GM23338 (cell line): ENCODE measurements around the gene PMP22. TPM values are rescaled to one million over a fixed set of nuclear protein-coding genes. Genes with fewer than 3 reads are reported as not detected.

ENCODE experiments used
- ATAC-seq: fragments of 200-7000 bp; cut with Tn5 transposase; 3 replicates; pipeline ENCODE4 v1.9.1; 2020
- DNase-seq: peaks from one replicate; pipeline ENCODE4 v3.0.0-alpha.2; 2015; ENCODE audit warnings: low spot score
- H2AFZ ChIP-seq: fragments of 200-600 bp; sonication (generic); 2 replicates; pipeline ENCODE4 v1.8.0; 2016; ENCODE audit warnings: antibody characterized with exemption, mild to moderate bottlenecking, moderate library complexity
- H3F3A ChIP-seq: fragments of 200-600 bp; sonication (generic); replicated peaks from 2 replicates; pipeline ENCODE4 v1.8.0; 2017; ENCODE audit warnings: antibody characterized with exemption, mixed run types, low read depth
- H3K27ac ChIP-seq: fragments of 200-600 bp; sonication (generic); 2 replicates; pipeline ENCODE4 v1.6.1; 2016; ENCODE audit warnings: low read depth
- H3K27me3 ChIP-seq: fragments of 200-600 bp; sonication (generic); 2 replicates; pipeline ENCODE4 v1.8.0; 2016; ENCODE audit warnings: mild to moderate bottlenecking, mixed run types, moderate library complexity; ENCODE audit not compliant: insufficient read depth
- H3K36me3 ChIP-seq: fragments of 200-600 bp; sonication (generic); 2 replicates; pipeline ENCODE4 v1.8.0; 2016; ENCODE audit warnings: mild to moderate bottlenecking; ENCODE audit not compliant: insufficient read depth
- H3K4me1 ChIP-seq: fragments of 200-600 bp; sonication (generic); 2 replicates; pipeline ENCODE4 v1.8.0; 2016; ENCODE audit warnings: mild to moderate bottlenecking, moderate library complexity; ENCODE audit not compliant: insufficient read depth
- H3K4me2 ChIP-seq: fragments of 200-600 bp; sonication (generic); 2 replicates; pipeline ENCODE4 v1.7.1; 2017; ENCODE audit warnings: mixed run types
- H3K4me3 ChIP-seq: fragments of 200-600 bp; sonication (generic); 2 replicates; pipeline ENCODE4 v1.6.1; 2016; ENCODE audit warnings: mixed run types
- H3K79me2 ChIP-seq: fragments of 200-600 bp; sonication (generic); replicated peaks from 2 replicates; pipeline ENCODE4 v1.8.0; 2017; ENCODE audit warnings: mild to moderate bottlenecking; ENCODE audit not compliant: insufficient read depth
- H3K9me2 ChIP-seq: fragments of 200-600 bp; sonication (generic); 2 replicates; pipeline ENCODE4 v1.8.0; 2017; ENCODE audit not compliant: insufficient read depth
- H4K20me1 ChIP-seq: fragments of 200-600 bp; sonication (generic); replicated peaks from 2 replicates; pipeline ENCODE4 v1.8.0; 2017; ENCODE audit warnings: mild to moderate bottlenecking; ENCODE audit not compliant: insufficient read depth
- H3K27ac Mint-ChIP-seq: 2 replicates; pipeline ENCODE4 v1.8.0; 2020; ENCODE audit warnings: inconsistent platforms, mild to moderate bottlenecking, moderate library complexity, mixed read lengths
- H3K27me3 Mint-ChIP-seq: 3 replicates; pipeline ENCODE4 v1.8.0; 2022; ENCODE audit warnings: low read depth, mild to moderate bottlenecking, moderate library complexity, mixed read lengths, inconsistent platforms; ENCODE audit not compliant: insufficient read depth, poor library complexity
- H3K36me3 Mint-ChIP-seq: 3 replicates; pipeline ENCODE4 v1.8.0; 2021; ENCODE audit warnings: low read depth, mild to moderate bottlenecking, inconsistent platforms, moderate library complexity, mixed read lengths
- H3K4me1 Mint-ChIP-seq: 3 replicates; pipeline ENCODE4 v1.8.0; 2020; ENCODE audit warnings: mild to moderate bottlenecking, inconsistent platforms, mixed read lengths
- H3K4me3 Mint-ChIP-seq: 3 replicates; pipeline ENCODE4 v1.8.0; 2021; ENCODE audit warnings: moderate library complexity, mild to moderate bottlenecking, inconsistent platforms, mixed read lengths
- H3K9me3 Mint-ChIP-seq: 3 replicates; pipeline ENCODE4 v1.8.0; 2020; ENCODE audit warnings: moderate library complexity, mild to moderate bottlenecking, inconsistent platforms, mixed read lengths
- EZH2 ChIP-seq: fragments of 200-600 bp; sonication (generic); IDR thresholded peaks from one replicate; pipeline ENCODE4 v1.8.0; 2017; ENCODE audit warnings: antibody characterized with exemption, mild to moderate bottlenecking, low read depth; ENCODE audit not compliant: unreplicated experiment
- POLR2AphosphoS5 ChIP-seq: IDR thresholded peaks from 2 replicates; pipeline ENCODE4 v1.6.1; 2016; ENCODE audit warnings: antibody characterized with exemption, low read depth
- REST ChIP-seq: IDR thresholded peaks from one replicate; pipeline ENCODE4 v1.6.1; 2018; ENCODE audit warnings: antibody characterized with exemption; ENCODE audit not compliant: unreplicated experiment
- STAT1 ChIP-seq: IDR thresholded peaks from one replicate; pipeline ENCODE4 v1.6.1; 2016; ENCODE audit warnings: antibody characterized with exemption; ENCODE audit not compliant: unreplicated experiment
- ZNF114 ChIP-seq: fragments of 250-450 bp; sonication (Bioruptor Pico); IDR thresholded peaks from 2 replicates; pipeline ENCODE4 v1.5.0; 2020; ENCODE audit warnings: mild to moderate bottlenecking, moderate library complexity
- polyA plus RNA-seq: library from polyadenylated mRNA; unstranded; fragments of >200 nt; fragmentation: Nextera tagmentation; extraction: Ambion mirVana; gene quantifications from 2 replicates; pipeline ENCODE4 v1.2.1, GENCODE V29; 2016
- total RNA-seq: library from RNA; depleted of rRNA; stranded (reverse); fragments of >200 nt; shearing (Covaris generic); gene quantifications from 2 replicates; pipeline ENCODE4 v1.2.3, GENCODE V29; 2014
- TF ChIP-seq, protein P1 (sequence below): fragments of 250-450 bp; sonication (Bioruptor Pico); IDR thresholded peaks from 2 replicates; pipeline ENCODE4 v1.5.0; 2020; ENCODE audit warnings: mild to moderate bottlenecking, moderate library complexity

Gene PMP22
- total and polyA plus RNA-seq, 2 experiments from 2014 or later: 1.2 to 2.2 TPM

DNA sequence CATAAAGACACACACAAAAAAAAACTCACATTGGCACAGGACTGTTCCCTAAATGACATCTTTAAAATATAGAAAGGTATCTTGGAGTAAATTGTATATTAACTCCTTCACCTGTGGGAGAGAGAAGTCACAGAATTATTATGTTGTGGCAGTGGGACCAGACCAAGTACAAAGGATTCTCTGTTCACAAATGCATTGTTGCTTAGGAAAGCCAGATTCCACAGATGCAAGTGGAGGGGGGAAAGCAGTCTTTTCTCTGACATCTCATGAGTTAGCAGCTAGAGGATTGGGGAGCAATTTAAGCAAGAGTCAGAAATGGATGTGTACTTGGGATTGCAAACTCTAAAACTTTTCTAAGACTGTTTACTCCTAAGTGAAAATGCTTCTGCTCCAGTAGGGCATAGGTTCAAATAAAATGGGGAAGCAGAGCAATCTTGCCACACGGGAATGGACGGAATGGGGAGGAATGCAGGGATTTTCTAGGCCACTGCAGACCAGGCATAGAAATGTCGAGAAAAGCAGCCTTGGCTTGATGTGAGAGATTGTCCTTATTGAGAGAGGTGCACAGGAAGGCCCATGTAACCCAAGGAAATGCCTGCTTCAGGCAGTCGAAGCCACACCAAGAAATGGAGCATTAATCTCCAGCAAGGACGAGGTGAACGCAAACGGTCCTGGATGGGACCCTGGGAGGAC lies 4.1 kb upstream of the PMP22 start:
- no peak for DNase-seq
- Histone ChIP-seq H3K27ac (no peak overlapping the region), H3F3A (no peaks in the 10 kb centered on the region), H4K20me1 (no peaks in the 10 kb centered on the region), H2AFZ (peak overlapping the region; percentile 18; the same call in 1 of the 2 replicates), H3K4me2 (no peak overlapping the region), H3K36me3 (no peaks in the 10 kb centered on the region), H3K4me3 (no peak overlapping the region), H3K79me2 (no peaks in the 10 kb centered on the region), H3K9me2 (no peaks in the 10 kb centered on the region), H3K27me3 (peaks cover 19% of the 10 kb centered on the region), H3K4me1 (no peaks in the 10 kb centered on the region; the same call in 1 of the 2 replicates)
- Mint-ChIP-seq H3K27me3 (peaks cover 16% of the 10 kb centered on the region), H3K27ac (no peak overlapping the region), H3K9me3 (no peaks in the 10 kb centered on the region; the same call in 2 of the 3 replicates), H3K36me3 (no peaks in the 10 kb centered on the region), H3K4me3 (no peak overlapping the region), H3K4me1 (peaks cover 6% of the 10 kb centered on the region; the same call in 2 of the 3 replicates)
- TF ChIP-seq POLR2AphosphoS5 (no peak), STAT1 (no peak), ZNF114 (no peak), EZH2 (no peak), REST (no peak)
- TF ChIP-seq, protein P1, sequence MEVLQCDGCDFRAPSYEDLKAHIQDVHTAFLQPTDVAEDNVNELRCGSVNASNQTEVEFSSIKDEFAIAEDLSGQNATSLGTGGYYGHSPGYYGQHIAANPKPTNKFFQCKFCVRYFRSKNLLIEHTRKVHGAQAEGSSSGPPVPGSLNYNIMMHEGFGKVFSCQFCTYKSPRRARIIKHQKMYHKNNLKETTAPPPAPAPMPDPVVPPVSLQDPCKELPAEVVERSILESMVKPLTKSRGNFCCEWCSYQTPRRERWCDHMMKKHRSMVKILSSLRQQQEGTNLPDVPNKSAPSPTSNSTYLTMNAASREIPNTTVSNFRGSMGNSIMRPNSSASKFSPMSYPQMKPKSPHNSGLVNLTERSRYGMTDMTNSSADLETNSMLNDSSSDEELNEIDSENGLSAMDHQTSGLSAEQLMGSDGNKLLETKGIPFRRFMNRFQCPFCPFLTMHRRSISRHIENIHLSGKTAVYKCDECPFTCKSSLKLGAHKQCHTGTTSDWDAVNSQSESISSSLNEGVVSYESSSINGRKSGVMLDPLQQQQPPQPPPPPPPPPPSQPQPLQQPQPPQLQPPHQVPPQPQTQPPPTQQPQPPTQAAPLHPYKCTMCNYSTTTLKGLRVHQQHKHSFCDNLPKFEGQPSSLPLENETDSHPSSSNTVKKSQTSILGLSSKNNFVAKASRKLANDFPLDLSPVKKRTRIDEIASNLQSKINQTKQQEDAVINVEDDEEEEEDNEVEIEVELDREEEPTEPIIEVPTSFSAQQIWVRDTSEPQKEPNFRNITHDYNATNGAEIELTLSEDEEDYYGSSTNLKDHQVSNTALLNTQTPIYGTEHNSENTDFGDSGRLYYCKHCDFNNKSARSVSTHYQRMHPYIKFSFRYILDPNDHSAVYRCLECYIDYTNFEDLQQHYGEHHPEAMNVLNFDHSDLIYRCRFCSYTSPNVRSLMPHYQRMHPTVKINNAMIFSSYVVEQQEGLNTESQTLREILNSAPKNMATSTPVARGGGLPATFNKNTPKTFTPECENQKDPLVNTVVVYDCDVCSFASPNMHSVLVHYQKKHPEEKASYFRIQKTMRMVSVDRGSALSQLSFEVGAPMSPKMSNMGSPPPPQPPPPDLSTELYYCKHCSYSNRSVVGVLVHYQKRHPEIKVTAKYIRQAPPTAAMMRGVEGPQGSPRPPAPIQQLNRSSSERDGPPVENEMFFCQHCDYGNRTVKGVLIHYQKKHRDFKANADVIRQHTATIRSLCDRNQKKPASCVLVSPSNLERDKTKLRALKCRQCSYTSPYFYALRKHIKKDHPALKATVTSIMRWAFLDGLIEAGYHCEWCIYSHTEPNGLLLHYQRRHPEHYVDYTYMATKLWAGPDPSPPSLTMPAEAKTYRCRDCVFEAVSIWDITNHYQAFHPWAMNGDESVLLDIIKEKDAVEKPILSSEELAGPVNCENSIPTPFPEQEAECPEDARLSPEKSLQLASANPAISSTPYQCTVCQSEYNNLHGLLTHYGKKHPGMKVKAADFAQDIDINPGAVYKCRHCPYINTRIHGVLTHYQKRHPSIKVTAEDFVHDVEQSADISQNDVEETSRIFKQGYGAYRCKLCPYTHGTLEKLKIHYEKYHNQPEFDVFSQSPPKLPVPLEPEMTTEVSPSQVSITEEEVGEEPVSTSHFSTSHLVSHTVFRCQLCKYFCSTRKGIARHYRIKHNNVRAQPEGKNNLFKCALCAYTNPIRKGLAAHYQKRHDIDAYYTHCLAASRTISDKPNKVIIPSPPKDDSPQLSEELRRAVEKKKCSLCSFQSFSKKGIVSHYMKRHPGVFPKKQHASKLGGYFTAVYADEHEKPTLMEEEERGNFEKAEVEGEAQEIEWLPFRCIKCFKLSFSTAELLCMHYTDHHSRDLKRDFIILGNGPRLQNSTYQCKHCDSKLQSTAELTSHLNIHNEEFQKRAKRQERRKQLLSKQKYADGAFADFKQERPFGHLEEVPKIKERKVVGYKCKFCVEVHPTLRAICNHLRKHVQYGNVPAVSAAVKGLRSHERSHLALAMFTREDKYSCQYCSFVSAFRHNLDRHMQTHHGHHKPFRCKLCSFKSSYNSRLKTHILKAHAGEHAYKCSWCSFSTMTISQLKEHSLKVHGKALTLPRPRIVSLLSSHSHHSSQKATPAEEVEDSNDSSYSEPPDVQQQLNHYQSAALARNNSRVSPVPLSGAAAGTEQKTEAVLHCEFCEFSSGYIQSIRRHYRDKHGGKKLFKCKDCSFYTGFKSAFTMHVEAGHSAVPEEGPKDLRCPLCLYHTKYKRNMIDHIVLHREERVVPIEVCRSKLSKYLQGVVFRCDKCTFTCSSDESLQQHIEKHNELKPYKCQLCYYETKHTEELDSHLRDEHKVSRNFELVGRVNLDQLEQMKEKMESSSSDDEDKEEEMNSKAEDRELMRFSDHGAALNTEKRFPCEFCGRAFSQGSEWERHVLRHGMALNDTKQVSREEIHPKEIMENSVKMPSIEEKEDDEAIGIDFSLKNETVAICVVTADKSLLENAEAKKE (CRISPR knock-in tag): no peak
- ATAC-seq: no peak
